ENCODE measurements around the gene ZNF789.

Gene ZNF789

GRCh38 chr7:99504603-99505323 is 32.1 kb downstream of the ZNF789 start, which contains the start of gene ZKSCAN5 (continued):
- TF ChIP-seq ZBTB6 (tag by site-specific recombination; IDR thresholded peaks at IDR 0.05) (no peak), ELK4 (IDR thresholded peaks at IDR 0.05; ENCODE audit: borderline replicate concordance, low read depth, low read length) (peak; percentile 32; the same call in 1 of the 2 replicates), REST (tag by site-specific recombination; IDR thresholded peaks at IDR 0.05) (peak; percentile 45; the same call in 1 of the 2 replicates), KLF9 (tag by site-specific recombination; IDR thresholded peaks at IDR 0.05; ENCODE audit: low read depth) (peak; percentile 63), PRDM6 (tag by site-specific recombination; IDR thresholded peaks at IDR 0.05) (no peak), ZNF776 (tag by site-specific recombination; IDR thresholded peaks at IDR 0.05; ENCODE audit: borderline replicate concordance) (no peak), KLF1 (tag by site-specific recombination; IDR thresholded peaks at IDR 0.05) (peak; percentile 18; the same call in 1 of the 2 replicates), ZNF248 (tag by site-specific recombination; IDR thresholded peaks at IDR 0.05) (no peak), FEZF1 (tag by site-specific recombination; IDR thresholded peaks at IDR 0.05) (peak; percentile 49; the same call in 1 of the 2 replicates), ZNF2 (tag by site-specific recombination; IDR thresholded peaks at IDR 0.05) (peak; percentile 65), ZNF501 (tag by site-specific recombination; IDR thresholded peaks at IDR 0.05) (0 out of 2 replicates have a peak, but pooled peaks have one; percentile 44), HOXC10 (CRISPR knock-in tag; IDR thresholded peaks at IDR 0.05) (no peak), ZNF600 (tag by site-specific recombination; IDR thresholded peaks at IDR 0.05) (0 out of 2 replicates have a peak, but pooled peaks have one; percentile 20), ZNF366 (tag by site-specific recombination; conservative IDR thresholded peaks at IDR 0.05) (no peak), INSM2 (tag by site-specific recombination; IDR thresholded peaks at IDR 0.05) (peak; percentile 70; the same call in 1 of the 2 replicates), OSR2 (tag by site-specific recombination; IDR thresholded peaks at IDR 0.05) (no peak), ZNF341 (tag by site-specific recombination; IDR thresholded peaks at IDR 0.05; ENCODE audit: low read depth) (peak; percentile 69), ZNF48 (tag by site-specific recombination; IDR thresholded peaks at IDR 0.05) (no peak), ZNF76 (tag by site-specific recombination; IDR thresholded peaks at IDR 0.05; ENCODE audit: borderline replicate concordance, low read depth) (peak; percentile 92), ZNF558 (tag by site-specific recombination; IDR thresholded peaks at IDR 0.05) (peak; percentile 6; the same call in 1 of the 2 replicates), ZNF768 (tag by site-specific recombination; IDR thresholded peaks at IDR 0.05) (no peak), ZNF223 (tag by site-specific recombination; IDR thresholded peaks at IDR 0.05) (no peak), ZNF571 (tag by site-specific recombination; IDR thresholded peaks at IDR 0.05) (no peak), ZBTB17 (tag by site-specific recombination; IDR thresholded peaks at IDR 0.05) (peak; percentile 95), ZNF10 (tag by site-specific recombination; IDR thresholded peaks at IDR 0.05) (no peak)
- TF ChIP-seq, protein P1, sequence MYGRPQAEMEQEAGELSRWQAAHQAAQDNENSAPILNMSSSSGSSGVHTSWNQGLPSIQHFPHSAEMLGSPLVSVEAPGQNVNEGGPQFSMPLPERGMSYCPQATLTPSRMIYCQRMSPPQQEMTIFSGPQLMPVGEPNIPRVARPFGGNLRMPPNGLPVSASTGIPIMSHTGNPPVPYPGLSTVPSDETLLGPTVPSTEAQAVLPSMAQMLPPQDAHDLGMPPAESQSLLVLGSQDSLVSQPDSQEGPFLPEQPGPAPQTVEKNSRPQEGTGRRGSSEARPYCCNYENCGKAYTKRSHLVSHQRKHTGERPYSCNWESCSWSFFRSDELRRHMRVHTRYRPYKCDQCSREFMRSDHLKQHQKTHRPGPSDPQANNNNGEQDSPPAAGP (tag by site-specific recombination; IDR thresholded peaks at IDR 0.05), result peak; percentile 75
- TF ChIP-seq, protein P2, sequence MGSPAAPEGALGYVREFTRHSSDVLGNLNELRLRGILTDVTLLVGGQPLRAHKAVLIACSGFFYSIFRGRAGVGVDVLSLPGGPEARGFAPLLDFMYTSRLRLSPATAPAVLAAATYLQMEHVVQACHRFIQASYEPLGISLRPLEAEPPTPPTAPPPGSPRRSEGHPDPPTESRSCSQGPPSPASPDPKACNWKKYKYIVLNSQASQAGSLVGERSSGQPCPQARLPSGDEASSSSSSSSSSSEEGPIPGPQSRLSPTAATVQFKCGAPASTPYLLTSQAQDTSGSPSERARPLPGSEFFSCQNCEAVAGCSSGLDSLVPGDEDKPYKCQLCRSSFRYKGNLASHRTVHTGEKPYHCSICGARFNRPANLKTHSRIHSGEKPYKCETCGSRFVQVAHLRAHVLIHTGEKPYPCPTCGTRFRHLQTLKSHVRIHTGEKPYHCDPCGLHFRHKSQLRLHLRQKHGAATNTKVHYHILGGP (tag by site-specific recombination; IDR thresholded peaks at IDR 0.05), result peak; percentile 59; the same call in 1 of the 2 replicates

All from HEK293 (cell line).